ENCODE results near the gene CCDC200. TPM values are rescaled to one million over a fixed set of nuclear protein-coding genes. Genes with fewer than 3 reads are reported as not detected.

Gene CCDC200
- total RNA-seq, 2 experiments from 2014 or later = not detected

DNA sequence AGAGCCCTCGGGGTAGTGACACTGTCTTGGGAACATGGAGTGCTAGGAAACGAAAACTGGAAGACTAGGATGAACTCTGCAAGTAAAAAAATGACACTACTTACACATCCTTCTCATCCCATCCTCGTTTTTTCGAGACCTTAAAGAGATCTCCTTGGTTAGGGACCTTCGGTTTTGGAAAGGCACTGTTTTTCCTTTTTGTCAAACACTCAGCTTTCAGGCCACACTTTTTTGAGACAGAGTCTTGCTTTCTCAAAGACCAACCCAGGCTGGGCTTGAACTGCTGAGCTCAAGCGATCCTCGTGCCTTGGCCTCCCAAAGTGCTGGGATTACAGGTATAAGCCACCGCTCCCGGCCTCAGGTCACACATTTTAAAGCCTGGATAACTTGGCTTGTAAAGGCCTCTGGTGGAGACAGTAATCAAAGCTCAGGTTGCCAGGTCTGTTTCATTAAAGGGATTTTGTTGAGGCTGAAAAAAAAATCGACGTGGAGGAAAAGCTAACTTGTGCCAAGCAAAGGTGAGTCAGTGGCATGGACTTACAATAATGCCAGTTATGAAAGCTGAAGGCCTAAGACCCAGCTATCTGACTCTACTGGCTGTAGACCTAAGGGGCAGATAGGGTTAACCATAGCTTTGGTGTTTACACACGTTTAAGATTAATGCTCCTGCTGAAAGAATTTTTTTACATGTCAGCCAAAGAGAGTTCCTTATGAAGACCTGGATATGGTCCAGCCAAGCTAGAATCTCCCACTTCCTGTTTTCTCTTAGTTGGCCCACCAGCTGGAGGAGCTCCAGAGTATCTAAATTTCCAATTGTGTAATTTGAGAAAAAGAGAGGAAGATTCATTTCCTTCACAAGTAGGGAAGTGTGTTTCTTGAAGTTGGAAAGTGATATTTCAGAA is 56.6 kb downstream of the CCDC200 start:
- peak; percentile 7 for DNase-seq
- Mint-ChIP-seq H3K27ac (no peak overlapping the region), H3K4me1 (peaks cover 43% of the 10 kb centered on the region), H3K9me3 (no peaks in the 10 kb centered on the region), H3K36me3 (ENCODE audit: low read depth) (peaks cover 30% of the 10 kb centered on the region), H3K4me3 (no peak overlapping the region), H3K27me3 (no peaks in the 10 kb centered on the region)
- ChIA-PET POLR2A (interaction anchor here (0.6 to 1.5 kb wide), 5 partner anchors 10 to 144 kb away, joined by 3 to 14 read pairs (median 3); no protein-coding TSS in a partner anchor), CTCF (interaction anchor here (1.9 kb wide), 1 partner anchor 18 kb away, joined by 8 read pairs; no protein-coding TSS in a partner anchor)

Other genes starting within 250 kb of the CCDC200 start
- under 1 TPM; 0.12 to 0.22 TPM for gene PTGES3L, start 248.5 kb downstream of the CCDC200 start, total RNA-seq
- gene RUNDC1, start 248.1 kb downstream of the CCDC200 start, total RNA-seq = 10 to 100 TPM; 13.0 to 14.0 TPM
- 1,000 to 10,000 TPM; 1,014 to 1,124 TPM for gene RPL27, start 230.2 kb downstream of the CCDC200 start, total RNA-seq
- gene IFI35, start 221.8 kb downstream of the CCDC200 start, total RNA-seq = 100 to 1,000 TPM; 125 to 137 TPM
- 10 to 100 TPM; 10.2 to 12.8 TPM for gene VAT1, start 206.2 kb downstream of the CCDC200 start, total RNA-seq
- gene RND2, start 203.4 kb downstream of the CCDC200 start, total RNA-seq = under 1 TPM in 1 of 2 experiments, not detected in 1; 0.05 TPM
- gene BRCA1, start 103.3 kb downstream of the CCDC200 start, total RNA-seq = 10 to 100 TPM; 67.4 to 76.0 TPM
- 10 to 100 TPM; 53.9 to 54.3 TPM for gene NBR1, start 57.4 kb downstream of the CCDC200 start, total RNA-seq
- 10 to 100 TPM; 11.7 to 11.8 TPM for gene TMEM106A, start 16.7 kb downstream of the CCDC200 start, total RNA-seq
- 1,000 to 10,000 TPM; 5,823 to 8,052 TPM for gene RNU2-1, start 5.4 kb upstream of the CCDC200 start, total RNA-seq
- gene ARL4D, start 170.4 kb upstream of the CCDC200 start, total RNA-seq = 1 to 10 TPM; 2.1 to 2.2 TPM